OCI-LY7 (cell line): ENCODE measurements around the gene SPRED2.

Source experiments
- EZH2phosphoT487 ChIP-seq: fragments of 200-600 bp; sonication (generic); IDR thresholded peaks from 2 replicates; pipeline ENCODE4 v1.6.1; 2018; ENCODE audit warnings: low read depth, borderline replicate concordance, mild to moderate bottlenecking, mixed run types, antibody characterized with exemption, low read length, moderate library complexity, mixed read lengths
- TF ChIP-seq, protein P1 (sequence below): fragments of 200-600 bp; sonication (generic); conservative IDR thresholded peaks from 2 replicates; pipeline ENCODE4 v1.5.1; 2014; ENCODE audit warnings: mild to moderate bottlenecking, antibody characterized with exemption, low read length, moderate library complexity, mixed read lengths

DNA sequence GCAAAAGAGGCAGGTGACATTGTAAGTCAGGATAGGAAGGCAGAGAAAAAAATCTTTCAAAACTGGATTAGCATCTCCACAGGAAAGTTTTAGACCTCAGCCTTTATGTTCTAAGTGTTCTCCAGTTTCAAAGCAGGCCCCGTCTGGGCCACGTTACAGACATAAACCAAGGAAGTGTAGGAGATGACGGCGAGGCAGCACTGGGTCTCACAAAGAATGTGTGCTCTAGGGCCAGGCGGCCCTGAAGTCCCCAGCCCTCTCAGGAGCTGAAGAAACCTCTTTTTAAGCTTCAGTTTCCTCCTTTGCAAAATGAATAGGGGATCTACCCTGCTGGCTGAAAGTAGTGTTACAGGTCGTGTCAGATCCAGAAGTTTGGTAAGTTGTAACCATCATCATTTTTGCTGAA, 81.7 kb downstream of the SPRED2 start:
- TF ChIP-seq, protein P1, sequence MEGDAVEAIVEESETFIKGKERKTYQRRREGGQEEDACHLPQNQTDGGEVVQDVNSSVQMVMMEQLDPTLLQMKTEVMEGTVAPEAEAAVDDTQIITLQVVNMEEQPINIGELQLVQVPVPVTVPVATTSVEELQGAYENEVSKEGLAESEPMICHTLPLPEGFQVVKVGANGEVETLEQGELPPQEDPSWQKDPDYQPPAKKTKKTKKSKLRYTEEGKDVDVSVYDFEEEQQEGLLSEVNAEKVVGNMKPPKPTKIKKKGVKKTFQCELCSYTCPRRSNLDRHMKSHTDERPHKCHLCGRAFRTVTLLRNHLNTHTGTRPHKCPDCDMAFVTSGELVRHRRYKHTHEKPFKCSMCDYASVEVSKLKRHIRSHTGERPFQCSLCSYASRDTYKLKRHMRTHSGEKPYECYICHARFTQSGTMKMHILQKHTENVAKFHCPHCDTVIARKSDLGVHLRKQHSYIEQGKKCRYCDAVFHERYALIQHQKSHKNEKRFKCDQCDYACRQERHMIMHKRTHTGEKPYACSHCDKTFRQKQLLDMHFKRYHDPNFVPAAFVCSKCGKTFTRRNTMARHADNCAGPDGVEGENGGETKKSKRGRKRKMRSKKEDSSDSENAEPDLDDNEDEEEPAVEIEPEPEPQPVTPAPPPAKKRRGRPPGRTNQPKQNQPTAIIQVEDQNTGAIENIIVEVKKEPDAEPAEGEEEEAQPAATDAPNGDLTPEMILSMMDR, result peak; percentile 74
- TF ChIP-seq EZH2phosphoT487, result no peak
